Heart left ventricle (tissue), 13 donors: ENCODE results near the gene LMAN2L.

ENCODE experiments used
- CTCF ChIP-seq, 12 donors: fragments of 200-600 bp; sonication (generic) in 4 of 12; IDR thresholded peaks; one replicate each; pipeline versions ENCODE4 v1.5.0 to v1.8.0; 2018 to 2022; ENCODE audit warnings: antibody characterized with exemption in 12 of 12, mild to moderate bottlenecking in 5 of 12
- POLR2A ChIP-seq, 2 donors: fragments of 450-650 bp; IDR thresholded peaks; one replicate each; pipeline ENCODE4 v1.6.1; 2017; ENCODE audit warnings: antibody characterized with exemption in 2 of 2, mild to moderate bottlenecking in 2 of 2, moderate library complexity in 2 of 2
- donor health status: ischemic (EF 13 %, LVEDD 7.1; RV severe dilation, severe dysfunction).
- donor health status: DM: no; HTN: yes; CAD: no.
- donor health status: DM: no; HTN: no; CAD: no.
- donor health status: ischemic (EF 25% LVEDD 6.9; RV normal size, moderate dysfunction).
- donor health status: ischemic (EF 25% LVEDD 5.7; RV mildly dilated, moderate dysfunction).
- donor health status: ischemic (EF 35%, LVEDD 5.7; RV mildly dilated, moderate dysfunction).
- donor health status: nonischemic (EF 11% LVEDD 7.7; RV severe dilation, severe dysfunction).
- donor health status: DM: yes; HTN: yes; CAD: no.
- donor health status: PGD.
- donor health status: ischemic (EF 29% LVEDD 5.4; RV normal size, mild dysfunction).
- donor health status: nonischemic (EF 23%, LVEDD 6.1; RV moderate dilation, normal function).

GRCh38 chr2:96772903-96773671 lies 33.2 kb upstream of the LMAN2L start:
- TF ChIP-seq POLR2A (IDR thresholded peaks at IDR 0.05) (no peak), CTCF (IDR thresholded peaks at IDR 0.05) (no peak)
